Body of pancreas (tissue), 4 donors: Measurements from ENCODE around the gene DPP8. TPM values are rescaled to one million over a fixed set of nuclear protein-coding genes. Genes with fewer than 3 reads are reported as not detected.

Source experiments
- ATAC-seq: fragments of 150-250 bp; one replicate; pipeline ENCODE4 v1.9.1; 2016
- DNase-seq, 4 donors: peaks; one replicate each; pipeline ENCODE4 v3.0.0-alpha.2; 2019
- H3K27ac ChIP-seq, 4 donors: fragments of 200-600 bp; sonication (generic); 1 replicate in 3 of 4; 2 replicates in 1 of 4; pipeline versions ENCODE4 v1.5.1 to v1.6.1; 2016 to 2019; ENCODE audit warnings: mild to moderate bottlenecking in 1 of 4, mixed read lengths in 1 of 4, moderate library complexity in 1 of 4
- H3K27me3 ChIP-seq, 2 donors: fragments of 200-600 bp; sonication (generic); one replicate each; pipeline ENCODE4 v1.6.0; 2016; ENCODE audit warnings: mild to moderate bottlenecking in 1 of 2
- H3K36me3 ChIP-seq, 2 donors: fragments of 200-600 bp; sonication (generic); replicated peaks in 1 of 2; 2 replicates each; pipeline ENCODE4 v1.5.1; 2016; ENCODE audit warnings: low read depth in 2 of 2; ENCODE audit not compliant: insufficient read depth in 1 of 2
- H3K4me1 ChIP-seq: fragments of 200-600 bp; sonication (generic); one replicate; pipeline ENCODE4 v1.6.0; 2016
- H3K4me3 ChIP-seq, 2 donors: fragments of 200-600 bp; sonication (generic); 1 replicate in 1 of 2; 2 replicates in 1 of 2; pipeline ENCODE4 v1.5.1; 2016 to 2019
- H3K9me3 ChIP-seq, 3 donors: fragments of 200-600 bp; sonication (generic); 1 replicate in 2 of 3; 2 replicates in 1 of 3; pipeline ENCODE4 v1.5.1; 2016
- POLR2A ChIP-seq, 3 donors: fragments of 450-650 bp; IDR thresholded peaks; one replicate each; pipeline ENCODE4 v1.6.1; 2016; ENCODE audit warnings: antibody characterized with exemption in 3 of 3, mild to moderate bottlenecking in 2 of 3
- WGBS, 2 donors: methylation state at CpG; one replicate each; pipeline ENCODE4 v1.1.5; 2017; 5-methylcytosine and 5-hydroxymethylcytosine counted together
- intact Hi-C: fragments of 100-400 bp; cut with DNase I; formaldehyde crosslinking; loops from one replicate; pipeline ENCODE4 v1.15.1; 2023
- total RNA-seq, 2 donors: library from RNA; depleted of rRNA; stranded (reverse); fragments of >200 nt; gene quantifications; one replicate each; pipeline ENCODE4 v1.1.0, GENCODE V29; 2016
- TF ChIP-seq, protein P1 (sequence below), 7 experiments: fragments of 450-650 bp in 4 of 7; fragments of 200-600 bp in 3 of 7; sonication (generic) in 3 of 7; IDR thresholded peaks; one replicate each; pipeline ENCODE4 v1.5.1; 2016 to 2019; ENCODE audit warnings: antibody characterized with exemption in 7 of 7

DPP8 gene
- total RNA-seq, 2 donors from 2014 or later = 13.0 to 27.4 TPM

DNA sequence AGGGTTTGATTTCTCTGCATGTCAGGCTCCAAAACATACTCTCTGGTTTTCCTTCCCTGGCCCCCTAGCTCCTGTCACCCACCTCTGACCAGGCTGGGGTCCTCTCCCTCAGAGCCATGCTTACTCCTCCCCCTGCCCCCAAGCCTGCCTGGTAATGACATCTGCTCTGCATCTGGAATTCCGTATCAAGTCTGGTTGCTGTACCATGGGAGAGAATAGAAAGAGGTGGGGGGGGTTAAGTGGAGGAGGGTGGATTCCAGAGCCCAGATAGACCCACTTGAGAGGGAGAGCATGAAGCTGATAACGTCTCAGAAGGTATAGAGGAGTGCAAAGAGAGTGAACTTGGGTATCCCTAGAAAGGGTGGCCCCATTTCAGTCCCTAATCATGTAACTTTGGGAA is 98.9 kb downstream of the DPP8 start:
- ATAC-seq (no peak), DNase-seq (no peak)
- no peak overlapping the region for H3K4me3 ChIP-seq
- peaks cover 31% of the 10 kb centered on the region for H3K4me1 ChIP-seq
- TF ChIP-seq, protein P1, sequence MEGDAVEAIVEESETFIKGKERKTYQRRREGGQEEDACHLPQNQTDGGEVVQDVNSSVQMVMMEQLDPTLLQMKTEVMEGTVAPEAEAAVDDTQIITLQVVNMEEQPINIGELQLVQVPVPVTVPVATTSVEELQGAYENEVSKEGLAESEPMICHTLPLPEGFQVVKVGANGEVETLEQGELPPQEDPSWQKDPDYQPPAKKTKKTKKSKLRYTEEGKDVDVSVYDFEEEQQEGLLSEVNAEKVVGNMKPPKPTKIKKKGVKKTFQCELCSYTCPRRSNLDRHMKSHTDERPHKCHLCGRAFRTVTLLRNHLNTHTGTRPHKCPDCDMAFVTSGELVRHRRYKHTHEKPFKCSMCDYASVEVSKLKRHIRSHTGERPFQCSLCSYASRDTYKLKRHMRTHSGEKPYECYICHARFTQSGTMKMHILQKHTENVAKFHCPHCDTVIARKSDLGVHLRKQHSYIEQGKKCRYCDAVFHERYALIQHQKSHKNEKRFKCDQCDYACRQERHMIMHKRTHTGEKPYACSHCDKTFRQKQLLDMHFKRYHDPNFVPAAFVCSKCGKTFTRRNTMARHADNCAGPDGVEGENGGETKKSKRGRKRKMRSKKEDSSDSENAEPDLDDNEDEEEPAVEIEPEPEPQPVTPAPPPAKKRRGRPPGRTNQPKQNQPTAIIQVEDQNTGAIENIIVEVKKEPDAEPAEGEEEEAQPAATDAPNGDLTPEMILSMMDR (IDR thresholded peaks at IDR 0.05) = no peak
- TF ChIP-seq POLR2A (IDR thresholded peaks at IDR 0.05) = no peak
- H3K36me3 ChIP-seq = no peaks in the 10 kb centered on the region
- no peaks in the 10 kb centered on the region for H3K27me3 ChIP-seq
- no peak overlapping the region for H3K27ac ChIP-seq
- 87 to 92% methylated on average over 2 of the region's 2 CpGs for WGBS, 2 donors
- H3K9me3 ChIP-seq = no peaks in the 10 kb centered on the region
- intact Hi-C loops = no loop called here

DNA sequence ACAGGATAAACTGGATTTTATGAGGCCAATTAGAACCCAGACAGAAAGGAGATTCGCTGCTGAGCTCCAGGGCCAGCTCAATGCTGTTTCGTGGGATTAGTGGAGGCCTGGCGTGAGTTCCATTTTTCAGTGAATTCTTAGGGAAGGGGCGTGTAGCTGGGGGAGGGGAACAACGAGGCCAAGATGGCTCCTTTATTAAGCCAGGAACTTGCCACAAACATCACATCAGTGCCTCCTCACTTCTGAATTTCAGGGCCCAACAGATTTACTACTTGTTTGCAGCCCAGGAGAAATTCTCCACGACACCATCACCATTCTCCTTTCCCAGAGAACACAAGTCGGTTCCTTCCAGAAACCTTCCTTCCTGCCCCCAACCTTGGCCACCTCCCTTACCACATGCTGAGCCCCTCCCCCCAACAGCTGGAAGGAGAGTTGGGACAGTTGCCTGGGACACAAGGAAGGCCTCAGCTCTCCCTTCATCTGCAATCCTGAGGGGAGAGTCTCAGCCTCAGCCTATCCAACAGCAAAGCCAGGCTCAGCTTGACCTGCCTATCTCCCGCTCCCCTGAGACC is 100.6 kb downstream of the DPP8 start:
- TF ChIP-seq POLR2A (IDR thresholded peaks at IDR 0.05) = no peak
- TF ChIP-seq, protein P1 (IDR thresholded peaks at IDR 0.05) = no peak
- Histone ChIP-seq H3K4me3 (no peak overlapping the region), H3K9me3 (no peaks in the 10 kb centered on the region), H3K36me3 (no peaks in the 10 kb centered on the region), H3K4me1 (peaks cover 25% of the 10 kb centered on the region), H3K27ac (no peak overlapping the region), H3K27me3 (no peaks in the 10 kb centered on the region)
- 77 to 81% methylated on average over 8 of the region's 8 CpGs for WGBS, 2 donors
- ATAC-seq (no peak), DNase-seq (no peak)
- intact Hi-C loops = no loop called here

DNA sequence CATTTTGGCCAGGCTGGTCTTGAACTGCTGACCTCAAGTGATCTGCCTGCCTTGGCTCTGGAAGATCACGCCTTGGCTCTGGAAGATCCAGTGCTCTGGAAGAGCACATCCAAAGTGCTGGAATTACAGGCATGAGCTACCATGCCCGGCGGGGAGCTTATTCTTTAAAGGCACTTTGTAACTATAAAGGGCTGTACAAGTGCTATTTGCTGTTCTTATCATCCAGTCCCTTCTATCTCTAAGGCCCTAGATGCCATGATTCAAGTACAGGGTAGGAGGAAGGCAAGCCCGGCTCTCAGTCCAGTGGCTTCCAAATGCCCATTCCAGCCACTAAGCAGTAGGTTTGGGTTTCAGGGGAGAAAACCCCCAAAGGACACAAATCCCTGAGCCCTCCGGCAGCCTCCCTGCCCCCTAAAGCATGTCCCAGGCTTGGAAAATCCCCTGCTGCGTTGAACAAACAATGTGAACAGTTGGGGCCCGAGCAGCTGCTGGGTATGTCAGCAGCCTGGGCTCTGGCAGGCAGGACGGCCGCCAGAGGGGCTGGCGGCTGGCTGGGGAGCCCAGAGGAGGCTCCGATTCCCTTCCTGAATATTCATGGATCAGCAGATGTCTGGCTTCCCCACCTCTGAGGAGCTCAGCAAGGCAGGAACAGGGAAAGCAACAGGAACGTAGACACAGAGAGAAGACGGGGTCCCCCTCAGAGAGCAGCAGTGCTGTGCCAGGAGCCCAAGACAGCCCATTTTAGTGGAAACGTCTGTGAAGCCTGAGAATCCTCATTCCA is 102.5 kb downstream of the DPP8 start:
- peak; percentile 72 for ATAC-seq
- H3K27me3 ChIP-seq = no peaks in the 10 kb centered on the region
- no peaks in the 10 kb centered on the region for H3K9me3 ChIP-seq
- peak; percentile 50 to 79 (median 67) for DNase-seq
- no peak for TF ChIP-seq POLR2A (IDR thresholded peaks at IDR 0.05)
- TF ChIP-seq, protein P1 (IDR thresholded peaks at IDR 0.05) = peak in 3 of 7 experiments; percentile 8 to 32 (median 16)
- H3K4me1 ChIP-seq = peaks cover 21% of the 10 kb centered on the region
- intact Hi-C loops = no loop called here
- 24 to 33% methylated on average over 8 to 14 of the region's 14 CpGs for WGBS, 2 donors
- H3K4me3 ChIP-seq = no peak overlapping the region
- H3K36me3 ChIP-seq = no peaks in the 10 kb centered on the region
- peak overlapping the region in 3 of 4 donors; percentile 42 to 64 (median 60) for H3K27ac ChIP-seq

DNA sequence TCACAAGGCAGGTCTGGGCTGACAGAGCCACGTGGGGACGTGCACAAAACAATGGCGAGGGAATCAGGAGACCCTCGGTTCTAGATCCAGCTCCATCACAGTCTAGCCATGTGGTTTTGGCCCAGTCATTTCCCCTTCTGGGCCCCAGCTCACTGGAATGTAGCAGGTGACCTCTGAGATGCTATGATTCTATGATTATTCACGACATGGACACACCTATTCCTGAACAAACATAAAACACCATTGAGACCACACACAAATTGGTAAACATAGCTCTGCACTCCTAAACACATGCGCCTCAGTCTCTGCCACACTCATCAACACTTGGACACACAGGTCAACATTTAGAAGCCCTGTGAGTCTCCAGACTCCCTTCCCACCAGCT is 103.7 kb downstream of the DPP8 start:
- H3K27me3 ChIP-seq = no peaks in the 10 kb centered on the region
- no peaks in the 10 kb centered on the region for H3K9me3 ChIP-seq
- H3K36me3 ChIP-seq = no peaks in the 10 kb centered on the region
- H3K27ac ChIP-seq = no peak overlapping the region
- no peak for DNase-seq
- intact Hi-C loops = no loop called here
- peaks cover 21% of the 10 kb centered on the region for H3K4me1 ChIP-seq
- TF ChIP-seq, protein P1 (IDR thresholded peaks at IDR 0.05) = no peak
- TF ChIP-seq POLR2A (IDR thresholded peaks at IDR 0.05) = no peak
- no peak overlapping the region for H3K4me3 ChIP-seq
- ATAC-seq = no peak
- WGBS, 2 donors = 86 to 92% methylated on average over 3 to 6 of the region's 6 CpGs
